HEK293 (cell line): ENCODE results near the gene DPEP2.

Source experiments
- HOXA7 ChIP-seq: sonication (generic); formaldehyde crosslinking; IDR thresholded peaks from 2 replicates; pipeline ENCODE4 v1.8.1; 2022; ENCODE audit warnings: missing genetic modification reagents, borderline replicate concordance
- KLF1 ChIP-seq: fragments of 450-650 bp; formaldehyde crosslinking; IDR thresholded peaks from 2 replicates; pipeline ENCODE4 v1.5.1; 2016; ENCODE audit warnings: missing biosample characterization, missing genetic modification characterization
- OVOL3 ChIP-seq: fragments of 450-650 bp; formaldehyde crosslinking; IDR thresholded peaks from 2 replicates; pipeline ENCODE4 v1.5.1; 2016; ENCODE audit warnings: missing biosample characterization, missing genetic modification characterization
- ZNF214 ChIP-seq: fragments of 450-650 bp; formaldehyde crosslinking; IDR thresholded peaks from 2 replicates; pipeline ENCODE4 v1.5.1; 2017; ENCODE audit warnings: missing biosample characterization, mild to moderate bottlenecking, missing genetic modification characterization, borderline replicate concordance
- ZNF302 ChIP-seq: fragments of 450-650 bp; formaldehyde crosslinking; IDR thresholded peaks from 2 replicates; pipeline ENCODE4 v1.5.1; 2016; ENCODE audit warnings: missing biosample characterization, missing genetic modification characterization, low read depth
- ZNF473 ChIP-seq: fragments of 450-650 bp; formaldehyde crosslinking; IDR thresholded peaks from 2 replicates; pipeline ENCODE4 v1.5.1; 2017; ENCODE audit warnings: missing biosample characterization, missing genetic modification characterization
- ZNF76 ChIP-seq: fragments of 450-650 bp; formaldehyde crosslinking; IDR thresholded peaks from 2 replicates; pipeline ENCODE4; 2016; ENCODE audit warnings: low read depth, missing biosample characterization, missing genetic modification characterization, borderline replicate concordance
- ZSCAN5A ChIP-seq: fragments of 450-650 bp; formaldehyde crosslinking; IDR thresholded peaks from 2 replicates; pipeline ENCODE4 v1.5.1; 2016; ENCODE audit warnings: missing biosample characterization, missing genetic modification characterization
- TF ChIP-seq, protein P1 (sequence below): fragments of 450-650 bp; formaldehyde crosslinking; IDR thresholded peaks from 2 replicates; pipeline ENCODE4 v1.5.1; 2016; ENCODE audit warnings: missing biosample characterization, missing genetic modification characterization
- TF ChIP-seq, protein P2 (sequence below): fragments of 450-650 bp; formaldehyde crosslinking; IDR thresholded peaks from 2 replicates; pipeline ENCODE4 v1.5.1; 2016; ENCODE audit warnings: missing biosample characterization, missing genetic modification characterization
- TF ChIP-seq, protein P3 (sequence below): fragments of 450-650 bp; formaldehyde crosslinking; IDR thresholded peaks from 2 replicates; pipeline ENCODE4; 2016; ENCODE audit warnings: missing biosample characterization, missing genetic modification characterization
- TF ChIP-seq, protein P4 (sequence below): fragments of 450-650 bp; formaldehyde crosslinking; IDR thresholded peaks from 2 replicates; pipeline ENCODE4 v1.5.1; 2017; ENCODE audit warnings: missing biosample characterization, missing genetic modification characterization

GRCh38 chr16:67992661-67993206, 6.5 kb downstream of the DPEP2 start:
- TF ChIP-seq KLF1 (tag by site-specific recombination) (no peak), ZNF473 (no peak), ZNF214 (tag by site-specific recombination) (no peak), ZNF302 (tag by site-specific recombination) (no peak), OVOL3 (no peak), ZNF76 (tag by site-specific recombination) (no peak), HOXA7 (CRISPR knock-in tag) (no peak), ZSCAN5A (tag by site-specific recombination) (no peak)
- TF ChIP-seq, protein P1, sequence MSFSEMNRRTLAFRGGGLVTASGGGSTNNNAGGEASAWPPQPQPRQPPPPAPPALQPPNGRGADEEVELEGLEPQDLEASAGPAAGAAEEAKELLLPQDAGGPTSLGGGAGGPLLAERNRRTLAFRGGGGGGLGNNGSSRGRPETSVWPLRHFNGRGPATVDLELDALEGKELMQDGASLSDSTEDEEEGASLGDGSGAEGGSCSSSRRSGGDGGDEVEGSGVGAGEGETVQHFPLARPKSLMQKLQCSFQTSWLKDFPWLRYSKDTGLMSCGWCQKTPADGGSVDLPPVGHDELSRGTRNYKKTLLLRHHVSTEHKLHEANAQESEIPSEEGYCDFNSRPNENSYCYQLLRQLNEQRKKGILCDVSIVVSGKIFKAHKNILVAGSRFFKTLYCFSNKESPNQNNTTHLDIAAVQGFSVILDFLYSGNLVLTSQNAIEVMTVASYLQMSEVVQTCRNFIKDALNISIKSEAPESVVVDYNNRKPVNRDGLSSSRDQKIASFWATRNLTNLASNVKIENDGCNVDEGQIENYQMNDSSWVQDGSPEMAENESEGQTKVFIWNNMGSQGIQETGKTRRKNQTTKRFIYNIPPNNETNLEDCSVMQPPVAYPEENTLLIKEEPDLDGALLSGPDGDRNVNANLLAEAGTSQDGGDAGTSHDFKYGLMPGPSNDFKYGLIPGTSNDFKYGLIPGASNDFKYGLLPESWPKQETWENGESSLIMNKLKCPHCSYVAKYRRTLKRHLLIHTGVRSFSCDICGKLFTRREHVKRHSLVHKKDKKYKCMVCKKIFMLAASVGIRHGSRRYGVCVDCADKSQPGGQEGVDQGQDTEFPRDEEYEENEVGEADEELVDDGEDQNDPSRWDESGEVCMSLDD (tag by site-specific recombination), result no peak
- TF ChIP-seq, protein P2, sequence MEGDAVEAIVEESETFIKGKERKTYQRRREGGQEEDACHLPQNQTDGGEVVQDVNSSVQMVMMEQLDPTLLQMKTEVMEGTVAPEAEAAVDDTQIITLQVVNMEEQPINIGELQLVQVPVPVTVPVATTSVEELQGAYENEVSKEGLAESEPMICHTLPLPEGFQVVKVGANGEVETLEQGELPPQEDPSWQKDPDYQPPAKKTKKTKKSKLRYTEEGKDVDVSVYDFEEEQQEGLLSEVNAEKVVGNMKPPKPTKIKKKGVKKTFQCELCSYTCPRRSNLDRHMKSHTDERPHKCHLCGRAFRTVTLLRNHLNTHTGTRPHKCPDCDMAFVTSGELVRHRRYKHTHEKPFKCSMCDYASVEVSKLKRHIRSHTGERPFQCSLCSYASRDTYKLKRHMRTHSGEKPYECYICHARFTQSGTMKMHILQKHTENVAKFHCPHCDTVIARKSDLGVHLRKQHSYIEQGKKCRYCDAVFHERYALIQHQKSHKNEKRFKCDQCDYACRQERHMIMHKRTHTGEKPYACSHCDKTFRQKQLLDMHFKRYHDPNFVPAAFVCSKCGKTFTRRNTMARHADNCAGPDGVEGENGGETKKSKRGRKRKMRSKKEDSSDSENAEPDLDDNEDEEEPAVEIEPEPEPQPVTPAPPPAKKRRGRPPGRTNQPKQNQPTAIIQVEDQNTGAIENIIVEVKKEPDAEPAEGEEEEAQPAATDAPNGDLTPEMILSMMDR (tag by site-specific recombination), result no peak
- TF ChIP-seq, protein P3, sequence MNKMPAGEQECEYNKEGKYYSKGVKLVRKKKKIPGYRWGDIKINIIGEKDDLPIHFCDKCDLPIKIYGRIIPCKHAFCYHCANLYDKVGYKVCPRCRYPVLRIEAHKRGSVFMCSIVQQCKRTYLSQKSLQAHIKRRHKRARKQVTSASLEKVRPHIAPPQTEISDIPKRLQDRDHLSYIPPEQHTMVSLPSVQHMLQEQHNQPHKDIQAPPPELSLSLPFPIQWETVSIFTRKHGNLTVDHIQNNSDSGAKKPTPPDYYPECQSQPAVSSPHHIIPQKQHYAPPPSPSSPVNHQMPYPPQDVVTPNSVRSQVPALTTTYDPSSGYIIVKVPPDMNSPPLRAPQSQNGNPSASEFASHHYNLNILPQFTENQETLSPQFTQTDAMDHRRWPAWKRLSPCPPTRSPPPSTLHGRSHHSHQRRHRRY (tag by site-specific recombination), result no peak
- TF ChIP-seq, protein P4, sequence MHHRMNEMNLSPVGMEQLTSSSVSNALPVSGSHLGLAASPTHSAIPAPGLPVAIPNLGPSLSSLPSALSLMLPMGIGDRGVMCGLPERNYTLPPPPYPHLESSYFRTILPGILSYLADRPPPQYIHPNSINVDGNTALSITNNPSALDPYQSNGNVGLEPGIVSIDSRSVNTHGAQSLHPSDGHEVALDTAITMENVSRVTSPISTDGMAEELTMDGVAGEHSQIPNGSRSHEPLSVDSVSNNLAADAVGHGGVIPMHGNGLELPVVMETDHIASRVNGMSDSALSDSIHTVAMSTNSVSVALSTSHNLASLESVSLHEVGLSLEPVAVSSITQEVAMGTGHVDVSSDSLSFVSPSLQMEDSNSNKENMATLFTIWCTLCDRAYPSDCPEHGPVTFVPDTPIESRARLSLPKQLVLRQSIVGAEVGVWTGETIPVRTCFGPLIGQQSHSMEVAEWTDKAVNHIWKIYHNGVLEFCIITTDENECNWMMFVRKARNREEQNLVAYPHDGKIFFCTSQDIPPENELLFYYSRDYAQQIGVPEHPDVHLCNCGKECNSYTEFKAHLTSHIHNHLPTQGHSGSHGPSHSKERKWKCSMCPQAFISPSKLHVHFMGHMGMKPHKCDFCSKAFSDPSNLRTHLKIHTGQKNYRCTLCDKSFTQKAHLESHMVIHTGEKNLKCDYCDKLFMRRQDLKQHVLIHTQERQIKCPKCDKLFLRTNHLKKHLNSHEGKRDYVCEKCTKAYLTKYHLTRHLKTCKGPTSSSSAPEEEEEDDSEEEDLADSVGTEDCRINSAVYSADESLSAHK (tag by site-specific recombination), result no peak
